ENCODE measurements around the gene TOM1L1. TPM values are rescaled to one million over a fixed set of nuclear protein-coding genes. Genes with fewer than 3 reads are reported as not detected.

The TOM1L1 gene
- total and polyA plus RNA-seq, 2 of the 8 experiments (the other 6 are each of a cell fraction or from before 2014, with no cell fraction given), result 47.0 to 60.8 TPM

DNA sequence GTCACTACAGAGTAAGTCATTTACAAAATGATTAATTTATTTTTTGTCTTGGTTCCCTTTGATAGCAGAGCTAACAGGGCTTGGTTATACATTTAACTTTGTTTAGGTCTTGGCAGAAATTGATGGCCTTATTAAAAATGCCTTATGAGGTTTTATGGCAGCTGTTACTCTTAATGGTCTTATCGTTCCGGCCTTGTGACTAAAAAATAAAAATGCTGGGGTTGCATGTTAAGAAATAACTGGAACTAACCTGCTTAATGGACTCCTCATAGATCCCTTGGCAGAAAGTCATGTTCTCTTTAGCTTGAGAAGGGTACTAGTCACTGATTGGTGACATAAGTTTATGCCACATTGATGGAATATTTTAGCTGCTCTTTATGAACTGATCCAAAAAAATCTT is 49.5 kb downstream of the TOM1L1 start (continued):
- TF ChIP-seq GTF2F1 (IDR thresholded peaks at IDR 0.05; ENCODE audit: borderline replicate concordance, low read depth, low read length) (no peak), RAD21 (IDR thresholded peaks at IDR 0.05 in 1 of 2, conservative IDR thresholded peaks at IDR 0.05 in 1 of 2; ENCODE audit: low read depth in 2 of 2, low read length in 2 of 2) (no peak), BRCA1 (IDR thresholded peaks at IDR 0.05; ENCODE audit: low read depth, low read length) (no peak), JUND (IDR thresholded peaks at IDR 0.05; ENCODE audit: low read length) (no peak), CBX5 (IDR thresholded peaks at IDR 0.05; ENCODE audit: low read depth, low read length) (no peak), JUN (IDR thresholded peaks at IDR 0.05; ENCODE audit: low read depth, low read length) (no peak)
